HG03039 (cell line): ENCODE data around the gene SLC27A3.
"Not testable (repeated sequence)": the region's sequence is repeated elsewhere in the genome, so short reads cannot be mapped to it uniquely, and the experiment has no call there.

Experiments used
- ATAC-seq: cut with Tn5 transposase; IDR thresholded peaks from one replicate; pipeline ENCODE4 v1.9.1; 2021; ENCODE audit warnings: mild to moderate bottlenecking, moderate library complexity; ENCODE audit not compliant: unreplicated experiment

The SLC27A3 gene

DNA sequence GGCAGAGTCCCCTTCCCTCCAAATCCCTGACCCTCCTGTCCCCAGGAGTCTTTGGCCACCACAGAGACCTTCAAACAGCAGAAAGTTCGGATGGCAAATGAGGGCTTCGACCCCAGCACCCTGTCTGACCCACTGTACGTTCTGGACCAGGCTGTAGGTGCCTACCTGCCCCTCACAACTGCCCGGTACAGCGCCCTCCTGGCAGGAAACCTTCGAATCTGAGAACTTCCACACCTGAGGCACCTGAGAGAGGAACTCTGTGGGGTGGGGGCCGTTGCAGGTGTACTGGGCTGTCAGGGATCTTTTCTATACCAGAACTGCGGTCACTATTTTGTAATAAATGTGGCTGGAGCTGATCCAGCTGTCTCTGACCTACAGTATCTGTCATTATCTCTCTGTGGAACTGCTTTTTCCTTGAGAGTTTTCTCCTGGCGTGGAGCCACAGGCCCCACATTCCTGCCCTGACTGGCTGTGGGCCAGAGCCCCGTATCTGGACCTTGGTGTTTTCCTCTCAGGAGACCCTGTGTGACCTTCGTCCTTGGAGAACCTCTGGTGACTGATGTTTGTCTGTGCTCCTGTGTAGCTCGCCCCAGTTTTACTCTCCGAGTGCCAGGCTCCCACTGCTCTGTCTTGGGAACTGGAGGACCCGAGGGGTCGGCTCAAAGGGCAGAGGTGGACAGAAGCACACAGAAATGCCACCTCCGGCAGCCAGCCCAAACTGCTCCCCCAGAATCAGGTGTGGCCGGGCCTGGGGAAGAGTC lies 4.8 kb downstream of the SLC27A3 start:
- ATAC-seq, result no peak

DNA sequence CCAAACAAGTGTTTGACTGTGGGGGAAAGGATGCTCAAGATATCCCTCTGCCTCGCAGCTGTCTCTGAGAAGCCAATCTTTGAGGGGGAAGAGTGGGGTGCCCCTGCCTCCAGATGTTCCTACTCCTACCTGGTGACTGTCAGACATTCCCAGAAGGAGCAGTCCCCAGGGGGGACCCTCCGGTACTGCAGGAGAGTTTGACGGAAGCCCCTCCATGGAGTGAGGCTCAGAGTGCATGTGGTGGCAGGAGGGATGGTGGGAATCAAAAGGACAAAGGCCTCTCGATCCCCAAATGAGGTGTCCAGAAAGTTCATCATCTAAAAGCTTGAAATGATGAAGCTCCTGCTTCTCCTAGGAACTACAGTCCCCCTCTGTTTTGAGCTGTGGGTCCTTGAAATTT lies 5.3 kb downstream of the SLC27A3 start:
- ATAC-seq, result no peak

DNA sequence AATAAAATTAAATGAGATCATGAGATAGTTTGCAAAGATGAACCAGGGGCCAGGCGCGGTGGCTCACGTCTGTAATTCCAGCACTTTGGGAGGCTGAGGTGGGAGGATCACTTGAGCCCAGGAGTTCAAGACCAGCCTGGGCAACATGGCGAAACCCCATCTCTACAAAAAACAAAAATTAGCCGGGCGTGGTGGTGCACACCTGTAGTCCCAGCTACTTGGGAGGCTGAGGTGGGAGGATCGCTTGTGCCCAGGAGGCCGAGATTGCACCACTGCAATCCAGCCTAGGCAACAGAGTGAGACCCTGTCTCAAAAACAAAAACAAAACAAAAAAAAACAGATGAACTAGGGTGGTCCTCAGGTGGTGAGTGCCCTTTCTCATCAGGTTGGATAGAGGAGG lies 7.4 kb downstream of the SLC27A3 start:
- ATAC-seq, result not testable (repeated sequence)

DNA sequence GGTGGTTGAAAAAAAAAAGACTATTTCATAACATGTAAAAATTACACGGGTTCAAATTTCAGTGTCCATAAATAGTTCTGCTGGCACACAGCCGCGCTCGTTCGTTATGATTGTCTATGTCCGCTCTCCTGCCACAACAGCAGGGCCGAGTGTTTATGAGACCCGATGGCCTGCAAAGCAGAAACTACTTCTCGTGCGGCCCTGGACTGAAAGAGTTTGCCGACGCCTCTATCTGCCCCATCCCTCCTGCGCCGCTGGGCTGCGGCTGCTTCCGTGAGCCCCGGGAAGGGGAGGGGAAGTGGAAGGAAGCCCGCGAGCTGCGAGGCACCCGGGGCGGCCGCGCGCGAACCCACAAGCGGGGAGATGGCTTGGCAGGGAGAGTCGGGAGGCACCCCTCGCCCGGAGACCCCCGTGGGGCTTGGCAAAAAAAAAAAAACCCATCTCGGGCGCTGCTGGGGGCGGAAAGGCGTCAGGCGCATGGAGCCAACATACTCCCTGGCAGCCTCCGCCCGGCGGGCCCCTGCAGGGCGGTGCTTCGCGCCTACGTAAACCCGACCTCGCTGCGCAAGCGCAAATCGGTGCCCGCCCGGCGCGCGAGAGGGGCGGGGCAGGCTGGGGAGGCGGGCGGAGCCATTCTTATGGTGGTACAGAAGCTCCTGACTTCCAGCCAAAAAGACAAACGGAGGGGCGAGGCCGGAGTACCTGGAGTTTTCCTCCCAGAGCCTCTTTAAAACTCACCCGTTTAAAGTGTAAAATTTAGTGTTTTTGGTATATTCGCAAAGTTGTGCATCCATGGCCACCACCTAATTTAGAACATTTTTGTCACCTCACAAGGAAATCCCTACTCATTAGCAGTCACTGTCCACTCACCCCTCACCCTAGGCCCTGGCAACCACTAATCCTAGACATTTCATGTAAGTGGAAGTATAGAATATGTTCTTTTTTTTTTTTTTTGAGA lies 8.3 kb downstream of the SLC27A3 start:
- peak; percentile 83 for ATAC-seq

DNA sequence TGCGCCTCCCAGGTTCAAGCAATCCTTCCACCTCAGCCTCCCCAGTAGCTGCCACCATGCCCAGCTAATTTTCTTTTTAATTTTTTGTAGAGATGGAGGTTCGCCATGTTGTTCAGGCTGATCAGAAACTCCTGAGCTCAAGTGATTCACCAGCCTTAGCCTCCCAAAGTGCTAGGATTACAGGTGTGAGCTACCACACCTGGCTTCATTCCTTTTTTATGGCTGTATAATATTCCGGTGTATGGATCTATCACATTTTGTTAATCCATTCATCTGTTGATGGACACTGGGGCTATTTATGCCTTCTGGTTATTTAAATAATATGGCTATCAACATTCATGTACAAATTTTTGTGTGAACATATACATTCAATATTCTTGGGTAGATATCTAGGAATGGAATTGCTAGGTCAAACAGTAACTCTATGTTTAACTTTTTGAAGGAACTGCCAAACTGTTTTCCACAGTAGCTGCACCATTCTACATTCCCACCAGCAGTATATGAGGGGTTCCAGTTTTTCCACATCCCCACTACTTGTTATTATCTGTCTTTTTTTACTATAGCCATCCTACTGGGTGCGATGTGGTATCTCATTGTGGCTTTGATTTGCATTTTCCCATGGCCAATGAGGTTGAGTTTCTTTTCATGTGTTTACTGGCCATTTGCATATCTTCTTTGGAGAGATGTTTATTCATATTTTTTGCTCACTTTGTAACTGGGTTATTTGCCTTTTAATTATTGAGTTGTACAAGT lies 11.0 kb downstream of the SLC27A3 start:
- no peak for ATAC-seq

DNA sequence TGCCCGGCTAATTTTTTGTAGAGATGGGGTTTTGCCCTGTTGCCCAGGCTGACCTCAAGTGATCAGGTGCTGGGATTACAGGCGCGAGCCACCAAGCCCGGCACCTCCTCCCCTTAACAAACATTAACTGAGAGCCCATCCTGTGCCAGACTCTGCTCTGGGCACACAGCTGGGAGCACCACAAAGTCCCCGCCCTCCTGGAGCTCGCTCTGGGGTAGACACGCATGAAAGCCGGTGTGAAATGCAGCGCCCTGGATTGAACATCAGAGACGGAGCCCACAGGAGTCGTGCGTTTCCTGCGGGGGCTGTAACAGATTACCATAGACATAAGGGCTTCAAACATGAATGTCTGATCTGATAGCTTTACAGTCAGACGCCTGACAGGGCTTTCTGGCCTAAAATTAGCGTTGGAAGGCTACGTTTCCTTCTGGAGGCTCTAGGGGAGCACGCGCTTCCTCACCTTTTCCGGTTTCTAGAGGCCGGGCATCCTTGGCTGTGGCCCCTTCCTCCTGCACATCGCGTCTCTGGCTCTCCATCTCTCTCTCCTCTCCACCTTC lies 14.3 kb downstream of the SLC27A3 start:
- ATAC-seq, result no peak

- peak; percentile 1 for ATAC-seq
Measured at GRCh38 chr1:153790313-153790965, 15.2 kb downstream of the SLC27A3 start.

GRCh38 chr1:153790966-153791647 lies 15.9 kb downstream of the SLC27A3 start:
- peak; percentile 69 for ATAC-seq

DNA sequence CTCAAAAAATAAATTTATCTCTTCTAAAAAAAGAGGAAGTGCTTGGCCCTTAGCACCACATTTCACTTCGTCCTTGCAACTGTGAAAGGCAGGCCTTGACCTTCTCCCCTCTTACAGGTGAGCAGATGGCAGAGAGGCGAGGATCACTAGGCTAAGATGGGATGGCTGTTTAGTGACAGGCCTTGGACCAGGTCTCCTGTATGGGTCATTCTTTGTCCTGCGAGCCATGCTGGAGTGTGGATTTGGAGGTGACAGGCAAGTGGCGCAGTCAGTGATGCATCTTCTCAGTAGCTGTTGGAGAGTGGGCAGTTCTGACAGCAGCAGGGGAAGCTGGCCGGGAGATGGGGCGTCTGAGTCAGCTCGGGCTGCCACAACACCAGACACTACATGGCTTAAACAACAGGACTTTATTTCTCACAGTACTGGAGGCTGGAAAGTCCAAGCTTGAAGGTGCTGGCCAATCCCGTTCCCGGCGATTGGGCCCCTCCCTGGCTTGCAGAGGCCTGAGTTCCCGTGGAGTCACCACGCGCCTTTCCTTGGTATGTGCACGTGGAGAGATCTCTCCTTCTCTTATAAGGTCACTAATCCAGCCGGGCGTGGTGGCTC lies 16.5 kb downstream of the SLC27A3 start:
- ATAC-seq, result no peak

- no peak for ATAC-seq
Measured at GRCh38 chr1:153792631-153793041, 17.4 kb downstream of the SLC27A3 start.

- no peak for ATAC-seq
Measured at GRCh38 chr1:153793261-153793972, 18.2 kb downstream of the SLC27A3 start.

DNA sequence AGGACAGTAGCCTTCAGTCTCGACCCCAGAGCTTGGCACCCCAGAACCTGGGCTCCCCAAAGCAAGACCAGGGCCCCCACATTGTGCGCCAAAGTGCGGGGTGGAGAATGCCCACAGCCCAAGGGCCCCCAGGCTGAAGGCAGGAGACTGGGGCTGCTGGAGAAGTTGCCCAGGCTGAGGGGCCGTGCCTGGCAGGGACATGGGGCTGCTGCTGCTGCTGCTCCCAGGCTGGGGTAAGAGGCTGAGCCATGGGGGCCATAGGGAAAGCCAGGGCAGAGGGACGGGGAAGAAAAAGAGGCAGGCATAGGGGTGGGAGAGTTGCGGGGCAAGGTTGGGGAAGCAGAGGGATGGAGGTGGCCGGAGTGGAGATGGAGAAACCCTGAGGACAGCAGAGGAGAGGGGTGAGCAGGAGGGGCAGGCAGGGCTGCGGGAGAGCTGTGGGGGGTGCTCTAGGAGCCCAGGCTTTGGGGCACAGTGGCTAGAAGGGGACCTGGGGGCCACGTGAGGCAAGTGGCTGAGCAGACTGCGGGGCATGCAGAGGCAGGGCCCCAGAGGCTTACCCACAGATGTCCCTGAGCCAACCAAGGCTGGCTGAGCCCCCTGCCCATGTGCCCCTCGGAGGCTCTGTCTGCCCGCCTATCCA lies 18.9 kb downstream of the SLC27A3 start:
- no peak for ATAC-seq

DNA sequence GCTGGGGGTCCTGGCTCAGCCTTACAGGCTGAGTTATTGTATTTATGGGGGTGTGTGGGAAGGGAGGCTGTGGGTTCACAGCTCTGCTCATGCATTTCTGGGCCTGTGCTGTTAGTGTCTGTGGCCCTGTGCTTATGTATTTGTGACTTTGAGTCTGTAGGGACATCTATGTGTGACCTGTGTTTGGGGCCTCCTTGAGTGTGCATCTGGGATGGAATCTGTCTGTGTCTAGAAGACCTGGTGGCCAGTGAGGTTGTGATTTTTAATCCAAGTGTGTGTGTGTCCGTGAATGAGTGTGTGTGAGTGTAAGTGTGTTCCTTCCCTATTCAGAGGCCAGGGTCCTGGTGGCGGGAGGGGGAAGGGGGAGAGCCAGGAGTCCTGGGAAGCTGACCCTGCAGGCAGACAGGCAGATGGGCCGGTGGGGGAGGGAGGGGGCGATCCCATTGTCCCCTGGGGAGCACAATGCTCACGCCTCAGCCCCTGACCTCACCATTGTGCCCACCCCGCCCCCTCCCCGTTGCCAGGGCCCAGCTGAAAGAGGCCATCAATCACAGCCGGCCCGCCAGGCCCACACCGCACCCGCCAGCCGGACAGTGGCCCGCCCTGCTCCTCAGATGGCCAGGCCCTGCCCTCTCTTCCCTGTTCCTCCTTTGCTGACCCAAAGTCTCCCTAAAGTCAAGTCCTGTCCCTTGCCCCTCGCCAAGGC lies 19.6 kb downstream of the SLC27A3 start:
- no peak for ATAC-seq

DNA sequence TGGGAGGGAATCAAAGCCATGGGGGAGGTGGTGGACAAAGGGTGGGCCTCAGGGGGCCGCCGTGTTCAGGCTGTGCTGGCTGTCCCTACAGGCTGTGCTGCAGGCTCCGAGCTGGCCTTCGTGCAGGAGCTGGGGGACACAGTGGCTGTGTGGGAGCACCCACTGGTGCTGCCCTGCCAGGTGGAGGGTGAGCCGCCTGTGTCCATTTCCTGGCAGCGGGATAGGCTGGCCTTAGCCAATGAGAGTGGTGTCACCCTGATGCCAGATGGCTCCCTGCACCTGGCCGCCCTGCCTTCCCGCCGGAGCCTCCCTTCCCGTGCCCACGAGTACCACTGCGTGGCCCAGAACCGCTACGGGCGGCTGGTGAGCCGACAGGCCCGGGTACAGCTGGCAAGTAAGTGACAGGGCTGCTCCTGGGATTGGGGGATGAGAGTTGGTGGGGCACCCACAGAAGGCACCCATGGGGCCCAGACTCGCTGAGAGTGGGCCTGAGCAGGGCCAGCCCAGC lies 20.2 kb downstream of the SLC27A3 start:
- ATAC-seq, result no peak

GRCh38 chr1:153795934-153796785 lies 21.0 kb downstream of the SLC27A3 start:
- no peak for ATAC-seq
